ENCODE data around the gene RNF212.

GRCh38 chr4:1031346-1031745 is 82.0 kb downstream of the RNF212 start:
- TF ChIP-seq CTCF (IDR thresholded peaks at IDR 0.05; ENCODE audit: low read depth, low read length) (no peak), EZH2phosphoT487 (IDR thresholded peaks at IDR 0.05; ENCODE audit: low read depth) (no peak)

Data from OCI-LY3 (cell line).